ENCODE results near the gene ITPRIPL2.

The ITPRIPL2 gene

GRCh38 chr16:19073344-19073743, 40.4 kb upstream of the ITPRIPL2 start:
- TF ChIP-seq, protein P1, sequence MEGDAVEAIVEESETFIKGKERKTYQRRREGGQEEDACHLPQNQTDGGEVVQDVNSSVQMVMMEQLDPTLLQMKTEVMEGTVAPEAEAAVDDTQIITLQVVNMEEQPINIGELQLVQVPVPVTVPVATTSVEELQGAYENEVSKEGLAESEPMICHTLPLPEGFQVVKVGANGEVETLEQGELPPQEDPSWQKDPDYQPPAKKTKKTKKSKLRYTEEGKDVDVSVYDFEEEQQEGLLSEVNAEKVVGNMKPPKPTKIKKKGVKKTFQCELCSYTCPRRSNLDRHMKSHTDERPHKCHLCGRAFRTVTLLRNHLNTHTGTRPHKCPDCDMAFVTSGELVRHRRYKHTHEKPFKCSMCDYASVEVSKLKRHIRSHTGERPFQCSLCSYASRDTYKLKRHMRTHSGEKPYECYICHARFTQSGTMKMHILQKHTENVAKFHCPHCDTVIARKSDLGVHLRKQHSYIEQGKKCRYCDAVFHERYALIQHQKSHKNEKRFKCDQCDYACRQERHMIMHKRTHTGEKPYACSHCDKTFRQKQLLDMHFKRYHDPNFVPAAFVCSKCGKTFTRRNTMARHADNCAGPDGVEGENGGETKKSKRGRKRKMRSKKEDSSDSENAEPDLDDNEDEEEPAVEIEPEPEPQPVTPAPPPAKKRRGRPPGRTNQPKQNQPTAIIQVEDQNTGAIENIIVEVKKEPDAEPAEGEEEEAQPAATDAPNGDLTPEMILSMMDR (IDR thresholded peaks at IDR 0.05; ENCODE audit: low read depth, low read length) = no peak

DNA sequence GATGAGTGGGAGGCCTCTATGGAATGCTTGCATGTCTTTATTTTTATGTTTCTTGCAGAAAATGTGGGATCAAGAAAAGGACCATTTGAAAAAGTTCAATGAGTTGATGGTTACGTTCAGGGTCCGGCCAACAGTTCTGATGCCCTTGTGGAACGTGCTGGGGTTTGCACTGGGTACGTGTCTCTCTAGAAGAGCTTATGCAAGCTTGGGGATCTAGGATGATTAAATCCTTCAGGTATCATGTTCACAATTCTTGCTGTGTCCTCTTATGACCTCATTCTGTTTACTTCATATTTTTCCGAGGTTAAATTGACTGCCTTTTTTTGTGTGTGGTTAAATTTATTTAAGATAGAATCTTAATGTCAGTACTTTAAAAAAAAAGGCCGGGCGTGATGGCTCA, 39.9 kb upstream of the ITPRIPL2 start:
- in situ Hi-C loops (cut with HindIII; ENCODE audit: low sequenced_read_pairs) = no loop called here
- no peak for DNase-seq (ENCODE audit: low read depth, low spot score)
- TF ChIP-seq, protein P1 (IDR thresholded peaks at IDR 0.05; ENCODE audit: low read depth, low read length) = no peak
- no peak overlapping the region for H3K4me3 ChIP-seq (ENCODE audit: low read depth, low read length)

More at GRCh38 chr16:19073344-19073743, 40.4 kb upstream of the ITPRIPL2 start:
- in situ Hi-C loops (cut with HindIII; ENCODE audit: low sequenced_read_pairs) = no loop called here
- no peak for DNase-seq (ENCODE audit: low read depth, low spot score)
- H3K4me3 ChIP-seq (ENCODE audit: low read depth, low read length) = no peak overlapping the region

GRCh38 chr16:19075511-19075910, 38.3 kb upstream of the ITPRIPL2 start:
- no peak overlapping the region for H3K4me3 ChIP-seq (ENCODE audit: low read depth, low read length)
- DNase-seq (ENCODE audit: low read depth, low spot score) = no peak
- TF ChIP-seq, protein P1 (IDR thresholded peaks at IDR 0.05; ENCODE audit: low read depth, low read length) = no peak
- in situ Hi-C loops (cut with HindIII; ENCODE audit: low sequenced_read_pairs) = no loop called here

- TF ChIP-seq, protein P1 (IDR thresholded peaks at IDR 0.05; ENCODE audit: low read depth, low read length) = no peak
- H3K4me3 ChIP-seq (ENCODE audit: low read depth, low read length) = no peak overlapping the region
- DNase-seq (ENCODE audit: low read depth, low spot score) = no peak
- in situ Hi-C loops (cut with HindIII; ENCODE audit: low sequenced_read_pairs) = no loop called here
These were observed 35.9 kb upstream of the ITPRIPL2 start for GRCh38 chr16:19077879-19078278.

DNA sequence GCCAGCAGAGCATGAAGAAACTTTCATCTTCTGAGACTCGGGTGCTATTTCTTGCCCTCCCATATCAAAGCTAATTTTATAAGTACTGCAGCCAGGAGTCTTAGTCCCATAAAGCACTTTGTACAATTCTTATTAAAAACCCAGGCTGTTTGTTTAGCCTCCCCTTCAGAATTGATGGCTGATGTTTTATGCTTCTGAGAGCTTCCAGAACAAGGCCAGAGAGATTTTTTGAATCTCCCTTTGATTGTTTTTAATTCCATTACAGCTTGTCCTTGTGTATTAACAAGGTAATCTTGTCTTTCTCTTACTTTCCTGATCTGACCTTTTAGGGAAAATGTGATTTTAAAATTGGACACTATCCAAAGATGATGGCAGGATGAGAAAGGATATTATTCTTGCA, 30.1 kb upstream of the ITPRIPL2 start:
- in situ Hi-C loops (cut with HindIII; ENCODE audit: low sequenced_read_pairs) = no loop called here
- TF ChIP-seq, protein P1 (IDR thresholded peaks at IDR 0.05; ENCODE audit: low read depth, low read length) = no peak

DNA sequence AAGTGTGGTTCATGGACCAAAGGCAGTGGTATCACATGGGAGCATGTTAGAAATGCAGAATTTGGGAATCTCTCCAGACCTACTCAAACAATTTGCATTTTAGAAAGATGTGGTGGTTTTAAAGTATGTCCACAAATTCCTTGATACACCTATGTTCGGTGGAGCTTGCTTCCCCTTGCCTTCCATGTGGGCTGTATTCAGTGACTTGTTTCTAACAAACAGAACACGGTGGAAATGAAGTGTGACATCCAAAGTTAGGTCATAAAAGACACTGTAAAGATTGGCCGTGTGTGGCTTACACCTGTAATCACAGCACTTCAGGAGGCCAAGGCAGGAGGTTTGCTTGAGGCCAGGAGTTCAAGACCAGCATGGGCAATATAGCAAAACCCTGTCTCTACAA, 29.6 kb upstream of the ITPRIPL2 start:
- in situ Hi-C loops (cut with HindIII; ENCODE audit: low sequenced_read_pairs) = no loop called here
- TF ChIP-seq, protein P1 (IDR thresholded peaks at IDR 0.05; ENCODE audit: low read depth, low read length) = no peak
- no peak for DNase-seq (ENCODE audit: low read depth, low spot score)
- no peak overlapping the region for H3K4me3 ChIP-seq (ENCODE audit: low read depth, low read length)

More for the DNA sequence above, 30.1 kb upstream of the ITPRIPL2 start:
- DNase-seq (ENCODE audit: low read depth, low spot score) = no peak
- no peak overlapping the region for H3K4me3 ChIP-seq (ENCODE audit: low read depth, low read length)

DNA sequence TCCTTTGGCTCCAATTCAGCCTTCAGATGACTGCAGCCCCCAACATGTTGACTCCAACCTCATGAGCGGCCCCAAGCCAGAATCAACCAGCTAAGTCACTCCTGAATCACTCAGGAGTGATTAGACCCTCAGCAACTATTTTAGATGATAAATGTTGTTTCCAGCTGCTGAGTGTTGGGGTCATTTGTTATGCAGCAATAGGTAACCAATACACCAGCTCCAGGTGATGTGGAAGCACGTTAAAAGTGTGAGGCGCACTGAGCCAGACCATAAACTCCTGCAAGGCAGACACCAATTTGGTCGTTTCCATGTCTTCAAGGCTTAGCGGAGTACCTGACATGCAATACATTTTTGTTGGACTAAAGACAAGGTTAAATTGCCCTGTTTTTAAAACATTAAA, 28.9 kb upstream of the ITPRIPL2 start:
- in situ Hi-C loops (cut with HindIII; ENCODE audit: low sequenced_read_pairs) = no loop called here
- TF ChIP-seq, protein P1 (IDR thresholded peaks at IDR 0.05; ENCODE audit: low read depth, low read length) = no peak
- no peak for DNase-seq (ENCODE audit: low read depth, low spot score)
- H3K4me3 ChIP-seq (ENCODE audit: low read depth, low read length) = no peak overlapping the region
